ENCODE measurements around the gene TASP1. TPM values are rescaled to one million over a fixed set of nuclear protein-coding genes. Genes with fewer than 3 reads are reported as not detected.

Gene TASP1
- total RNA-seq, 1 experiment from 2014 or later: 19.0 TPM

DNA sequence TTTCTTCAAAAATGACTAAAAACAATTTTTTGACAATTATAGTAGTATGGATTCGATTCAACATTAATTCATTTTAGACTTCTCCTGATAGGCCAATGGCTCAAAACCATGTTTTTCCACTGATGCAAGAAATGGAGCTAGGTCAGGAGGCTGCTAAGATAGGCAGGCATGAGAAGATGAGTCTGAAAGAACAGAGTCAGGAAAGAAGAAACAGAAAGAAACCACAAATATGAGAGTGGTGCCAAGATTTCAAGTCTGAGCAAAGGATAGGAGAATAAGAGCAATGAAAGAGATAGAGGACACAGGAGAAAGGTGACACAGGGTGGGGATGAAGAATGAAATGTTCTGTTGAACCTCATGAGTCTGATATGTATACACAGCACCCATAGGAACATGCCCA lies 112.2 kb downstream of the TASP1 start:
- Mint-ChIP-seq H3K9me3 (ENCODE audit: unreplicated experiment) (peaks cover 10% of the 10 kb centered on the region), H3K36me3 (ENCODE audit: insufficient read depth, unreplicated experiment) (peaks cover 34% of the 10 kb centered on the region), H3K27ac (ENCODE audit: low read depth, unreplicated experiment) (no peak overlapping the region), H3K4me3 (ENCODE audit: unreplicated experiment) (no peak overlapping the region), H3K27me3 (ENCODE audit: insufficient read depth, unreplicated experiment) (no peaks in the 10 kb centered on the region), H3K4me1 (ENCODE audit: insufficient read depth, unreplicated experiment) (peaks cover 17% of the 10 kb centered on the region)
- TF ChIP-seq, protein P1, sequence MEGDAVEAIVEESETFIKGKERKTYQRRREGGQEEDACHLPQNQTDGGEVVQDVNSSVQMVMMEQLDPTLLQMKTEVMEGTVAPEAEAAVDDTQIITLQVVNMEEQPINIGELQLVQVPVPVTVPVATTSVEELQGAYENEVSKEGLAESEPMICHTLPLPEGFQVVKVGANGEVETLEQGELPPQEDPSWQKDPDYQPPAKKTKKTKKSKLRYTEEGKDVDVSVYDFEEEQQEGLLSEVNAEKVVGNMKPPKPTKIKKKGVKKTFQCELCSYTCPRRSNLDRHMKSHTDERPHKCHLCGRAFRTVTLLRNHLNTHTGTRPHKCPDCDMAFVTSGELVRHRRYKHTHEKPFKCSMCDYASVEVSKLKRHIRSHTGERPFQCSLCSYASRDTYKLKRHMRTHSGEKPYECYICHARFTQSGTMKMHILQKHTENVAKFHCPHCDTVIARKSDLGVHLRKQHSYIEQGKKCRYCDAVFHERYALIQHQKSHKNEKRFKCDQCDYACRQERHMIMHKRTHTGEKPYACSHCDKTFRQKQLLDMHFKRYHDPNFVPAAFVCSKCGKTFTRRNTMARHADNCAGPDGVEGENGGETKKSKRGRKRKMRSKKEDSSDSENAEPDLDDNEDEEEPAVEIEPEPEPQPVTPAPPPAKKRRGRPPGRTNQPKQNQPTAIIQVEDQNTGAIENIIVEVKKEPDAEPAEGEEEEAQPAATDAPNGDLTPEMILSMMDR (IDR thresholded peaks at IDR 0.05; ENCODE audit: unreplicated experiment): no peak
- DNase-seq (ENCODE audit: unreplicated experiment): no peak
- ChIA-PET CTCF (interaction anchor here (0.6 to 3.0 kb wide), 2 partner anchors 12 to 20 kb away, joined by 3 to 19 read pairs; no protein-coding TSS in a partner anchor), POLR2A (no interaction called here)
- BruUV-seq (replicated peaks): no TSS peak
- intact Hi-C loops (cut with micrococcal nuclease): no loop called here

DNA sequence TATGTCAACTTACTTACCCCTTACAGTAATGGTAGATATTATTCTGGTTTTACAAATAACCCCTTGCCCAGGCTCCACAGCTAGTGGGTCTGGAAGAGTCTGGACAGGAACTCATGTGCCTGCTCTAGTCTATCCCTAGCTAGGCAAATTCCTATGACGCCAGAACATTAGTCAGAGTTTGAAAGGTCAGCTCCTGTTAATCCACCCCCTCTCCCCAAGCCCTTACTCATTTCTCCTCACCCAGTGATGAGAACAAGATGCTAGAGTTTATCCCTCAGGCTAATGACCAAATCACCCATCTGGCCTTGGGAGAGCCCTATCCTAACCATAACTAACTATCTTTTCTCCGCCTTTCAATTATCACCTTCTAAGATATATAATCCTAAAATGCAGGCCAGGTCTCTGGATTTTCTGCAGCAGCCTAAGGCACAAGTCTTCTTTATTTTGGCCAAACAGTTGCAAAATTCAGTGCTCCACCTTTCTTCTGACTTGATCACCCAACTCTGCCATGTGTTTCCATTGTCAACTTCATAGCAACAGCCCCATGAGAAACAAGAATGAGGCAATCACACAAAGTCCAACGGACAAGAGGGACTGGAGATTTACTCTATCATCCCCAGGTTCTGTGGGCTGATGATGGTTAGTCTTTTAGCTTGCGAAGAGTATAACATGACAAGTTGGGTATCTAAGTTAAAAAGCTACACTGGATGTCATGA lies 113.3 kb downstream of the TASP1 start:
- intact Hi-C loops (cut with micrococcal nuclease): no loop called here
- no TSS peak for BruUV-seq (replicated peaks)
- POLR2A ChIA-PET: interaction anchor here (0.5 to 1.7 kb wide), 4 partner anchors 11 to 239 kb away, joined by 3 to 9 read pairs (median 5); no protein-coding TSS in a partner anchor
- Mint-ChIP-seq H3K4me3 (ENCODE audit: unreplicated experiment) (no peak overlapping the region), H3K4me1 (ENCODE audit: insufficient read depth, unreplicated experiment) (peaks cover 17% of the 10 kb centered on the region), H3K9me3 (ENCODE audit: unreplicated experiment) (peaks cover 10% of the 10 kb centered on the region), H3K36me3 (ENCODE audit: insufficient read depth, unreplicated experiment) (peaks cover 35% of the 10 kb centered on the region), H3K27me3 (ENCODE audit: insufficient read depth, unreplicated experiment) (no peaks in the 10 kb centered on the region), H3K27ac (ENCODE audit: low read depth, unreplicated experiment) (peak overlapping the region; percentile 67)
- TF ChIP-seq, protein P1 (IDR thresholded peaks at IDR 0.05; ENCODE audit: unreplicated experiment): no peak
- peak; percentile 83 for DNase-seq (ENCODE audit: unreplicated experiment)
- CTCF ChIA-PET: interaction anchor here (0.6 to 3.0 kb wide), 3 partner anchors 21 to 92 kb away, joined by 3 to 19 read pairs (median 4); no protein-coding TSS in a partner anchor

DNA sequence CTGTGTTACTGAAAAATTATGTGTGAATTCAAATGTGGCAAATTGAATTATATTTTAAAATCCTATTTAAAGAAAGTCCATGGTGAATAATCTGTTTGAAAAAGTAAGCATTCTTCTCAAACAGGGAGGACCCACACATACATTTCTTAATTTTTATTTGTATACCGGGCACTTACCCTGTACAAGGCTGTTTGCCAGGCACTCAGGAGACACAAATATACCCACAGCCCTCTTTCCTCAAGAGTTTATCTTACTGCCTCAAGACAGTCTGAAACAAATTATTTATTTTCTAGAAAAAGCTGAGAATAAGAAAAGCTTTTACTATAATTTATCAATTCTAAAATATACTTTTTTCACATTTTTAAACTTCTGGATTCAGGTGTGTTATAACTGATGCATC lies 114.4 kb downstream of the TASP1 start:
- H3K27me3 Mint-ChIP-seq (ENCODE audit: insufficient read depth, unreplicated experiment): no peaks in the 10 kb centered on the region
- no peak for DNase-seq (ENCODE audit: unreplicated experiment)
- H3K36me3 Mint-ChIP-seq (ENCODE audit: insufficient read depth, unreplicated experiment): peaks cover 35% of the 10 kb centered on the region
- H3K27ac Mint-ChIP-seq (ENCODE audit: low read depth, unreplicated experiment): peak overlapping the region; percentile 67
- H3K4me1 Mint-ChIP-seq (ENCODE audit: insufficient read depth, unreplicated experiment): peaks cover 17% of the 10 kb centered on the region
- CTCF ChIA-PET: interaction anchor here (1.3 to 3.0 kb wide), 2 partner anchors 22 to 84 kb away, joined by 4 to 19 read pairs; no protein-coding TSS in a partner anchor
- POLR2A ChIA-PET: interaction anchor here (0.9 to 1.7 kb wide), 3 partner anchors 10 to 238 kb away, joined by 3 to 9 read pairs (median 7); no protein-coding TSS in a partner anchor
- peaks cover 10% of the 10 kb centered on the region for H3K9me3 Mint-ChIP-seq (ENCODE audit: unreplicated experiment)
- TF ChIP-seq, protein P1 (IDR thresholded peaks at IDR 0.05; ENCODE audit: unreplicated experiment): no peak
- H3K4me3 Mint-ChIP-seq (ENCODE audit: unreplicated experiment): no peak overlapping the region
- intact Hi-C loops (cut with micrococcal nuclease): no loop called here
- no TSS peak for BruUV-seq (replicated peaks)

DNA sequence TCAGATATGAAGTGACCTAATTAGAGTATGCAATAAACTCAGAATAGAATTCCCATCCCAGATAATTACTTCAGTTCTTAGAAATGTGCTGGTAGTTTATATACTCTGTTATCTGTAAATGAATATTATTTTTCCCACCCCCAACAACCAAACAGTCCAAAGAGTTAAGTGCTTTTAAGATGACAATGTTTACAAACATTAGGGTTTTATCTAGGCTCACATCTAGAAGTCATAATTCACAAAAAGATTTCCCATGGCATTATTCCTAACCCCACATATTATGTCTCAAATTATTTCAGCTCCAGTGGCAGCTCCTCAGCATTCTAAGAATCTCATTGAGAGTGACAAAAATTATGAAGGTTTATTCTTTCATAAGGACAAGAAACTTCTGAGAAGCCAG lies 120.9 kb downstream of the TASP1 start:
- TF ChIP-seq, protein P1 (IDR thresholded peaks at IDR 0.05; ENCODE audit: unreplicated experiment): no peak
- peaks cover 10% of the 10 kb centered on the region for H3K9me3 Mint-ChIP-seq (ENCODE audit: unreplicated experiment)
- intact Hi-C loops (cut with micrococcal nuclease): no loop called here
- H3K27me3 Mint-ChIP-seq (ENCODE audit: insufficient read depth, unreplicated experiment): no peaks in the 10 kb centered on the region
- no peak overlapping the region for H3K27ac Mint-ChIP-seq (ENCODE audit: low read depth, unreplicated experiment)
- no peaks in the 10 kb centered on the region for H3K4me1 Mint-ChIP-seq (ENCODE audit: insufficient read depth, unreplicated experiment)
- no TSS peak for BruUV-seq (replicated peaks)
- DNase-seq (ENCODE audit: unreplicated experiment): no peak
- ChIA-PET POLR2A (interaction anchor here (1.0 to 1.2 kb wide), 2 partner anchors 10 to 25 kb away, joined by 4 read pairs; no protein-coding TSS in a partner anchor), CTCF (interaction anchor here (1.7 kb wide), 1 partner anchor 29 kb away, joined by 4 read pairs; no protein-coding TSS in a partner anchor)
- H3K36me3 Mint-ChIP-seq (ENCODE audit: insufficient read depth, unreplicated experiment): peaks cover 37% of the 10 kb centered on the region
- H3K4me3 Mint-ChIP-seq (ENCODE audit: unreplicated experiment): no peak overlapping the region
